Measurements from ENCODE around the gene CAPZA2.

DNA sequence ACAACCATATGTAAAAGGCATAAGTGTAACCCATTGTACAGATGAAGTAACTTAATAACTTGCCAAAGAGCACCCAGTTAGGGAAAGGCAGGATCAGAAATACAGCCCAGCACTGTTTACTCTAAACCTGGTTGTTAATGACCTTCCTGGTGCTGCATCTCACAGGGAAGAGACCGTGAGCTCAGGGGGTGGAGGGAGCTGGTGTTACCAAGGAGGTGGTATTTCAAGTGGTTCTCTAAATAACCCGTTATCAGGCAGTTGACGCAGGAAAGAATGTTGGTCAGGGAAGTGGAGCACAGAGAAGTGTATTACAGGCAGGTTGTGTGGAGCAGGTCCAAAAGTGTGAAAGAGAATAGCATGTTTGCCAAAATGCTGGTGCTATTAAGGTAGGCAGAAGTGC, 86.5 kb downstream of the CAPZA2 start:
- TF ChIP-seq EZH2phosphoT487 (IDR thresholded peaks at IDR 0.05; ENCODE audit: insufficient read depth, low read depth) (no peak), EZH2 (IDR thresholded peaks at IDR 0.05; ENCODE audit: insufficient read depth, poor library complexity, severe bottlenecking) (no peak)
